WTC11 (cell line): ENCODE measurements around the gene GPR176. TPM values are rescaled to one million over a fixed set of nuclear protein-coding genes. Genes with fewer than 3 reads are reported as not detected.

Experiments used
- ATAC-seq: fragments of 200-7000 bp; cut with Tn5 transposase; 2 replicates; pipeline ENCODE4 v1.10.0; 2021; ENCODE audit warnings: mild to moderate bottlenecking, moderate library complexity
- CTCF ChIA-PET: fragments of 300-600 bp; sonication (Branson Sonifier 250); formaldehyde crosslinking; loops from one replicate; lab custom pipeline; 2021; ENCODE audit warnings: antibody characterized with exemption; lab: Charles Lee
- POLR2A ChIA-PET: fragments of 350-600 bp; sonication (Branson Sonifier 250); formaldehyde crosslinking; loops from one replicate; lab custom pipeline; 2021; ENCODE audit warnings: antibody characterized with exemption; lab: Charles Lee
- DNase-seq: peaks from one replicate; pipeline ENCODE4 v3.0.0; 2021; ENCODE audit warnings: low spot score
- H3K27ac Mint-ChIP-seq: 2 replicates; pipeline ENCODE4 v1.8.0; 2021; ENCODE audit warnings: mixed read lengths
- H3K27me3 Mint-ChIP-seq: 2 replicates; pipeline ENCODE4 v1.8.0; 2021; ENCODE audit warnings: low read depth, mild to moderate bottlenecking, moderate library complexity, mixed read lengths
- H3K36me3 Mint-ChIP-seq: 2 replicates; pipeline ENCODE4 v1.8.0; 2021; ENCODE audit warnings: mixed read lengths
- H3K4me1 Mint-ChIP-seq: 2 replicates; pipeline ENCODE4 v1.8.0; 2022; ENCODE audit warnings: mixed read lengths
- H3K4me3 Mint-ChIP-seq: 2 replicates; pipeline ENCODE4 v1.8.0; 2021; ENCODE audit warnings: mild to moderate bottlenecking, moderate library complexity, mixed read lengths
- H3K9me3 Mint-ChIP-seq: 2 replicates; pipeline ENCODE4 v1.8.0; 2021; ENCODE audit warnings: mixed read lengths
- CREB1 ChIP-seq: sonication (generic); formaldehyde crosslinking; IDR thresholded peaks from 2 replicates; pipeline ENCODE4 v1.8.0; 2023; ENCODE audit warnings: mild to moderate bottlenecking, missing genetic modification reagents
- STAT6 ChIP-seq: sonication (generic); formaldehyde crosslinking; conservative IDR thresholded peaks from 2 replicates; pipeline ENCODE4 v1.8.1; 2023; ENCODE audit warnings: mild to moderate bottlenecking, low read depth, missing genetic modification reagents, moderate library complexity
- ZMAT4 ChIP-seq: fragments of 250-450 bp; sonication (Bioruptor Pico); IDR thresholded peaks from 2 replicates; pipeline ENCODE4 v1.9.0; 2021; ENCODE audit warnings: mild to moderate bottlenecking
- ZNF281 ChIP-seq: sonication (generic); formaldehyde crosslinking; IDR thresholded peaks from 2 replicates; pipeline ENCODE4 v1.8.0; 2023; ENCODE audit warnings: mild to moderate bottlenecking, missing genetic modification reagents
- ZNF416 ChIP-seq: fragments of 250-450 bp; sonication (Bioruptor Pico); IDR thresholded peaks from 2 replicates; pipeline ENCODE4 v1.9.0; 2021; ENCODE audit warnings: mild to moderate bottlenecking, inconsistent platforms
- ZNF671 ChIP-seq: fragments of 250-450 bp; sonication (Bioruptor Pico); IDR thresholded peaks from 2 replicates; pipeline ENCODE4 v1.8.0; 2021; ENCODE audit warnings: mild to moderate bottlenecking
- total RNA-seq: library from RNA; stranded (reverse); gene quantifications from 3 replicates; pipeline ENCODE4 v1.2.3, GENCODE V29; 2021
- TF ChIP-seq, protein P1 (sequence below): sonication (generic); formaldehyde crosslinking; IDR thresholded peaks from 2 replicates; pipeline ENCODE4 v1.8.0; 2022; ENCODE audit warnings: mild to moderate bottlenecking, missing genetic modification reagents
- TF ChIP-seq, protein P2 (sequence below): sonication (generic); formaldehyde crosslinking; conservative IDR thresholded peaks from 2 replicates; pipeline ENCODE4 v1.8.1; 2022; ENCODE audit warnings: mild to moderate bottlenecking, missing genetic modification reagents
- TF ChIP-seq, protein P3 (sequence below): sonication (generic); formaldehyde crosslinking; IDR thresholded peaks from 2 replicates; pipeline ENCODE4 v1.8.1; 2022; ENCODE audit warnings: low read depth, mild to moderate bottlenecking, moderate library complexity, missing genetic modification reagents, borderline replicate concordance
- TF ChIP-seq, protein P4 (sequence below): fragments of 250-450 bp; sonication (Bioruptor Pico); IDR thresholded peaks from 2 replicates; pipeline ENCODE4 v1.9.0; 2021; ENCODE audit warnings: mild to moderate bottlenecking

GPR176 gene
- total RNA-seq, 1 experiment from 2014 or later: 117 TPM

DNA sequence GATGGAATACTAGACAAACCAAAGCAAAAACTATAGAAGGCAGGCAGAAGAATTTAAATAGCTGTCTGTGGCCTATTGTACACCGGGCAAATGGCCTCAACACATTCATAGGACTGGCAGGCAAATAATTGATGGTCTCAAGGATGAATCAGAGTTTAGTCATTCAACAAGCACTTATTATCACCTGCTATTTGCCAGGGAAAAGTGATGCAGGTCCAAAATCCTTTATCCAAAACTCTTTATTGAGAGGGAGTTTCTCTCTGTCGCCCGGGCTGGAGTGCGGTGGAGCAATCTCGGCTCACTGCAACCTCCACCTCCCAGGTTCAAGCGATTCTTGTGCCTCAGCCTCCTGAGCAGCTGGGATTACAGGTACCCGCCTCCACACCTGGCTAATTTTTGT, 16.1 kb upstream of the GPR176 start (continued):
- TF ChIP-seq ZNF281: no peak
- TF ChIP-seq, protein P1, sequence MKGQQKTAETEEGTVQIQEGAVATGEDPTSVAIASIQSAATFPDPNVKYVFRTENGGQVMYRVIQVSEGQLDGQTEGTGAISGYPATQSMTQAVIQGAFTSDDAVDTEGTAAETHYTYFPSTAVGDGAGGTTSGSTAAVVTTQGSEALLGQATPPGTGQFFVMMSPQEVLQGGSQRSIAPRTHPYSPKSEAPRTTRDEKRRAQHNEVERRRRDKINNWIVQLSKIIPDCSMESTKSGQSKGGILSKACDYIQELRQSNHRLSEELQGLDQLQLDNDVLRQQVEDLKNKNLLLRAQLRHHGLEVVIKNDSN (CRISPR knock-in tag): no peak
- no peak for TF ChIP-seq ZNF671 (CRISPR knock-in tag)
- TF ChIP-seq, protein P2, sequence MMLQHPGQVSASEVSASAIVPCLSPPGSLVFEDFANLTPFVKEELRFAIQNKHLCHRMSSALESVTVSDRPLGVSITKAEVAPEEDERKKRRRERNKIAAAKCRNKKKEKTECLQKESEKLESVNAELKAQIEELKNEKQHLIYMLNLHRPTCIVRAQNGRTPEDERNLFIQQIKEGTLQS: no peak
- TF ChIP-seq, protein P3, sequence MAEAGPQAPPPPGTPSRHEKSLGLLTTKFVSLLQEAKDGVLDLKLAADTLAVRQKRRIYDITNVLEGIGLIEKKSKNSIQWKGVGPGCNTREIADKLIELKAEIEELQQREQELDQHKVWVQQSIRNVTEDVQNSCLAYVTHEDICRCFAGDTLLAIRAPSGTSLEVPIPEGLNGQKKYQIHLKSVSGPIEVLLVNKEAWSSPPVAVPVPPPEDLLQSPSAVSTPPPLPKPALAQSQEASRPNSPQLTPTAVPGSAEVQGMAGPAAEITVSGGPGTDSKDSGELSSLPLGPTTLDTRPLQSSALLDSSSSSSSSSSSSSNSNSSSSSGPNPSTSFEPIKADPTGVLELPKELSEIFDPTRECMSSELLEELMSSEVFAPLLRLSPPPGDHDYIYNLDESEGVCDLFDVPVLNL (CRISPR knock-in tag): no peak
- TF ChIP-seq ZNF416 (CRISPR knock-in tag): no peak
- TF ChIP-seq, protein P4, sequence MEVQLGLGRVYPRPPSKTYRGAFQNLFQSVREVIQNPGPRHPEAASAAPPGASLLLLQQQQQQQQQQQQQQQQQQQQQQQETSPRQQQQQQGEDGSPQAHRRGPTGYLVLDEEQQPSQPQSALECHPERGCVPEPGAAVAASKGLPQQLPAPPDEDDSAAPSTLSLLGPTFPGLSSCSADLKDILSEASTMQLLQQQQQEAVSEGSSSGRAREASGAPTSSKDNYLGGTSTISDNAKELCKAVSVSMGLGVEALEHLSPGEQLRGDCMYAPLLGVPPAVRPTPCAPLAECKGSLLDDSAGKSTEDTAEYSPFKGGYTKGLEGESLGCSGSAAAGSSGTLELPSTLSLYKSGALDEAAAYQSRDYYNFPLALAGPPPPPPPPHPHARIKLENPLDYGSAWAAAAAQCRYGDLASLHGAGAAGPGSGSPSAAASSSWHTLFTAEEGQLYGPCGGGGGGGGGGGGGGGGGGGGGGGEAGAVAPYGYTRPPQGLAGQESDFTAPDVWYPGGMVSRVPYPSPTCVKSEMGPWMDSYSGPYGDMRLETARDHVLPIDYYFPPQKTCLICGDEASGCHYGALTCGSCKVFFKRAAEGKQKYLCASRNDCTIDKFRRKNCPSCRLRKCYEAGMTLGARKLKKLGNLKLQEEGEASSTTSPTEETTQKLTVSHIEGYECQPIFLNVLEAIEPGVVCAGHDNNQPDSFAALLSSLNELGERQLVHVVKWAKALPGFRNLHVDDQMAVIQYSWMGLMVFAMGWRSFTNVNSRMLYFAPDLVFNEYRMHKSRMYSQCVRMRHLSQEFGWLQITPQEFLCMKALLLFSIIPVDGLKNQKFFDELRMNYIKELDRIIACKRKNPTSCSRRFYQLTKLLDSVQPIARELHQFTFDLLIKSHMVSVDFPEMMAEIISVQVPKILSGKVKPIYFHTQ (CRISPR knock-in tag): no peak
- TF ChIP-seq STAT6: no peak
- TF ChIP-seq ZMAT4 (CRISPR knock-in tag): no peak

- Mint-ChIP-seq H3K36me3 (peaks cover 22% of the 10 kb centered on the region), H3K4me3 (peak overlapping the region; percentile 89), H3K9me3 (no peaks in the 10 kb centered on the region), H3K27me3 (no peaks in the 10 kb centered on the region), H3K27ac (peak overlapping the region; percentile 70), H3K4me1 (peaks cover 59% of the 10 kb centered on the region)
- ATAC-seq (no peak), DNase-seq (no peak)
- no peak for TF ChIP-seq CREB1 (CRISPR knock-in tag)
- CTCF ChIA-PET: interaction anchor here (0.6 to 3.3 kb wide), 4 partner anchors 34 to 340 kb away, joined by 3 to 21 read pairs (median 3); no protein-coding TSS in a partner anchor
- POLR2A ChIA-PET: interaction anchor here (1.7 kb wide), 1 partner anchor 153 kb away, joined by 4 read pairs; the partner anchor contains the start of gene FSIP1
These were observed 15.2 kb upstream of the GPR176 start for GRCh38 chr15:39935241-39935640.
